SK-N-SH (cell line): ENCODE results near the gene MUC5AC. TPM values are rescaled to one million over a fixed set of nuclear protein-coding genes. Genes with fewer than 3 reads are reported as not detected.

Experiments used
- CTCF ChIA-PET: fragments of 300-600, 350-600 bp; formaldehyde crosslinking; extraction: SDS; loops from one replicate; lab custom pipeline; 2021; lab: Yijun Ruan, JAX
- POLR2A ChIA-PET: fragments of 350-600 bp; sonication (Branson Sonifier 250); formaldehyde crosslinking; extraction: SDS; loops from one replicate; lab custom pipeline; 2020; ENCODE audit warnings: antibody characterized with exemption, inconsistent platforms; lab: Yijun Ruan, JAX
- DNase-seq: peaks from one replicate; pipeline ENCODE4 v3.0.0; 2012
- H2AFZ ChIP-seq: fragments of 200-600 bp; sonication (generic); 2 replicates; pipeline ENCODE4 v1.8.1; 2016; ENCODE audit warnings: antibody characterized with exemption, mild to moderate bottlenecking, low read depth
- H3F3A ChIP-seq: fragments of 200-600 bp; sonication (generic); replicated peaks from 2 replicates; pipeline ENCODE3; 2016; ENCODE audit warnings: antibody characterized with exemption, mild to moderate bottlenecking; ENCODE audit not compliant: insufficient read depth
- H3K27ac ChIP-seq, 2 experiments: fragments of 200-500 bp in 1 of 2; fragments of 200-600 bp in 1 of 2; sonication (Bioruptor generic) in 1 of 2; sonication (generic), shearing (Covaris generic) in 1 of 2; 2 replicates each; pipeline versions ENCODE4 v1.5.1 to v1.6.1; 2014 to 2016; ENCODE audit warnings: low read depth in 2 of 2, inconsistent platforms in 1 of 2, low read length in 1 of 2, mild to moderate bottlenecking in 1 of 2, mixed read lengths in 1 of 2
- H3K27me3 ChIP-seq: fragments of 200-600 bp; sonication (generic), shearing (Covaris generic); 2 replicates; pipeline ENCODE4 v1.6.1; 2016; ENCODE audit warnings: mixed run types; ENCODE audit not compliant: insufficient read depth
- H3K36me3 ChIP-seq, 2 experiments: fragments of 200-500 bp in 1 of 2; fragments of 200-600 bp in 1 of 2; sonication (Bioruptor generic) in 1 of 2; sonication (generic) in 1 of 2; replicated peaks in 1 of 2; 2 replicates each; pipeline versions ENCODE3 to v1.5.1; 2014 to 2016; ENCODE audit warnings: low read length in 1 of 2, mild to moderate bottlenecking in 1 of 2; ENCODE audit not compliant: insufficient read depth in 2 of 2, control insufficient read depth in 1 of 2
- H3K4me1 ChIP-seq, 2 experiments: fragments of 200-500 bp in 1 of 2; fragments of 200-600 bp in 1 of 2; sonication (Bioruptor generic) in 1 of 2; sonication (generic), shearing (Covaris generic) in 1 of 2; 2 replicates each; pipeline versions ENCODE4 v1.5.1 to v1.6.1; 2014 to 2016; ENCODE audit warnings: low read depth in 1 of 2, low read length in 1 of 2, mixed run types in 1 of 2; ENCODE audit not compliant: insufficient read depth in 2 of 2, control insufficient read depth in 1 of 2
- H3K4me2 ChIP-seq: fragments of 200-600 bp; sonication (generic), shearing (Covaris generic); 2 replicates; pipeline ENCODE4 v1.6.1; 2017; ENCODE audit warnings: mixed run types
- H3K4me3 ChIP-seq, 2 experiments: fragments of 200-500 bp in 1 of 2; fragments of 200-600 bp in 1 of 2; sonication (Bioruptor generic) in 1 of 2; sonication (generic), shearing (Covaris generic) in 1 of 2; 2 replicates each; pipeline versions ENCODE4 v1.5.1 to v1.8.1; 2014 to 2016; ENCODE audit warnings: low read depth in 2 of 2, inconsistent platforms in 1 of 2, low read length in 1 of 2, mild to moderate bottlenecking in 1 of 2, mixed read lengths in 1 of 2, moderate library complexity in 1 of 2
- H3K79me2 ChIP-seq: fragments of 200-600 bp; sonication (generic); 2 replicates; pipeline ENCODE4 v1.8.1; 2017; ENCODE audit warnings: mild to moderate bottlenecking; ENCODE audit not compliant: insufficient read depth
- H3K9ac ChIP-seq: fragments of 200-600 bp; sonication (generic); 2 replicates; pipeline ENCODE4 v1.6.1; 2017; ENCODE audit warnings: mixed run types
- H3K9me2 ChIP-seq: fragments of 200-600 bp; sonication (generic); 2 replicates; pipeline ENCODE4 v1.6.1; 2017; ENCODE audit warnings: mixed run types
- H3K9me3 ChIP-seq: fragments of 200-600 bp; sonication (generic); 2 replicates; pipeline ENCODE4 v1.6.1; 2017; ENCODE audit warnings: mixed run types, mild to moderate bottlenecking, moderate library complexity
- H4K20me1 ChIP-seq: fragments of 200-600 bp; sonication (generic); 2 replicates; pipeline ENCODE4 v1.6.1; 2017; ENCODE audit warnings: mild to moderate bottlenecking, mixed run types; ENCODE audit not compliant: insufficient read depth
- CHD2 ChIP-seq: fragments of 150-350 bp; IDR thresholded peaks from 2 replicates; pipeline ENCODE4 v1.6.1; 2018; ENCODE audit warnings: low read length; ENCODE audit not compliant: partially characterized antibody
- EZH2phosphoT487 ChIP-seq: fragments of 200-600 bp; sonication (generic); IDR thresholded peaks from 2 replicates; pipeline ENCODE4 v1.6.1; 2017; ENCODE audit warnings: low read depth, mixed run types, mild to moderate bottlenecking, antibody characterized with exemption, moderate library complexity, borderline replicate concordance
- JUND ChIP-seq: IDR thresholded peaks from 2 replicates; pipeline ENCODE4 v1.4.0; 2012
- MAX ChIP-seq: IDR thresholded peaks from 2 replicates; pipeline ENCODE4 v1.4.0; 2012; ENCODE audit warnings: low read depth
- MEF2A ChIP-seq: IDR thresholded peaks from 2 replicates; pipeline ENCODE4 v1.4.0; 2012; ENCODE audit warnings: low read depth, borderline replicate concordance
- NFIC ChIP-seq: IDR thresholded peaks from 2 replicates; pipeline ENCODE4 v1.4.0; 2012; ENCODE audit warnings: borderline replicate concordance
- RFX5 ChIP-seq: IDR thresholded peaks from 2 replicates; pipeline ENCODE4 v1.6.1; 2012; ENCODE audit warnings: mild to moderate bottlenecking, improper control_type of control experiment, low read length
- RXRA ChIP-seq: IDR thresholded peaks from 2 replicates; pipeline ENCODE4 v1.4.0; 2012; ENCODE audit warnings: low read depth, mild to moderate bottlenecking, borderline replicate concordance
- SIN3A ChIP-seq: IDR thresholded peaks from 2 replicates; pipeline ENCODE4 v1.6.1; 2012; ENCODE audit warnings: low read depth, mild to moderate bottlenecking, low read length, moderate library complexity, borderline replicate concordance
- YY1 ChIP-seq: IDR thresholded peaks from 2 replicates; pipeline ENCODE4 v1.4.0; 2012; ENCODE audit warnings: low read depth, mild to moderate bottlenecking
- ZBTB33 ChIP-seq: IDR thresholded peaks from 2 replicates; pipeline ENCODE4 v1.4.0; 2012; ENCODE audit warnings: low read depth, borderline replicate concordance
- WGBS: methylation state at CpG from one replicate; pipeline ENCODE4 v1.1.6; 2017; ENCODE audit warnings: low lambda C conversion rate; 5-methylcytosine and 5-hydroxymethylcytosine counted together
- polyA plus RNA-seq, 3 experiments: library from polyadenylated mRNA; depleted of rRNA; stranded (reverse); fragments of >200 nt; gene quantifications; 2 replicates each; pipeline ENCODE4 v1.2.3, GENCODE V29; 2012
- TF ChIP-seq, protein P1 (sequence below): fragments of 150-350 bp; IDR thresholded peaks from 2 replicates; pipeline ENCODE4 v1.6.1; 2017; ENCODE audit warnings: antibody characterized with exemption, low read length, low read depth, borderline replicate concordance
- TF ChIP-seq, protein P2 (sequence below): IDR thresholded peaks from 2 replicates; pipeline ENCODE4; 2012

Gene MUC5AC
- polyA plus RNA-seq, 1 of the 3 experiments (the other 2 are of a cell fraction), result not detected

GRCh38 chr11:1218256-1218787, 60.6 kb downstream of the MUC5AC start:
- 51% methylated on average over 13 of the region's 15 CpGs for WGBS
- H2AFZ ChIP-seq, result no peak overlapping the region
- no peaks in the 10 kb centered on the region for H3K27me3 ChIP-seq
- ChIA-PET POLR2A (no interaction called here), CTCF (no interaction called here)
- no peaks in the 10 kb centered on the region for H3K9me3 ChIP-seq
- H3K27ac ChIP-seq, result no peak overlapping the region
- DNase-seq, result peak; percentile 5
- H3K4me2 ChIP-seq, result no peak overlapping the region
- no peaks in the 10 kb centered on the region for H3K9me2 ChIP-seq
- no peaks in the 10 kb centered on the region for H3K36me3 ChIP-seq
- no peak overlapping the region for H3K4me3 ChIP-seq
- TF ChIP-seq NFIC, result no peak
- TF ChIP-seq, protein P1, sequence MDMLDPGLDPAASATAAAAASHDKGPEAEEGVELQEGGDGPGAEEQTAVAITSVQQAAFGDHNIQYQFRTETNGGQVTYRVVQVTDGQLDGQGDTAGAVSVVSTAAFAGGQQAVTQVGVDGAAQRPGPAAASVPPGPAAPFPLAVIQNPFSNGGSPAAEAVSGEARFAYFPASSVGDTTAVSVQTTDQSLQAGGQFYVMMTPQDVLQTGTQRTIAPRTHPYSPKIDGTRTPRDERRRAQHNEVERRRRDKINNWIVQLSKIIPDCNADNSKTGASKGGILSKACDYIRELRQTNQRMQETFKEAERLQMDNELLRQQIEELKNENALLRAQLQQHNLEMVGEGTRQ, result no peak
- TF ChIP-seq SIN3A, result no peak
- no peaks in the 10 kb centered on the region for H3K4me1 ChIP-seq
- H3K9ac ChIP-seq, result no peak overlapping the region
- no peaks in the 10 kb centered on the region for H3K79me2 ChIP-seq
- no peaks in the 10 kb centered on the region for H4K20me1 ChIP-seq
- H3F3A ChIP-seq, result no peaks in the 10 kb centered on the region

GRCh38 chr11:1218788-1219445, 61.2 kb downstream of the MUC5AC start:
- ChIA-PET CTCF (no interaction called here), POLR2A (no interaction called here)
- 61% methylated on average over 5 of the region's 16 CpGs for WGBS
- Histone ChIP-seq H3F3A (no peaks in the 10 kb centered on the region), H3K79me2 (no peaks in the 10 kb centered on the region), H4K20me1 (no peaks in the 10 kb centered on the region), H3K4me3 (no peak overlapping the region), H3K4me2 (no peak overlapping the region), H3K4me1 (no peaks in the 10 kb centered on the region), H3K27ac (no peak overlapping the region), H3K9me3 (no peaks in the 10 kb centered on the region), H3K27me3 (no peaks in the 10 kb centered on the region), H3K36me3 (no peaks in the 10 kb centered on the region), H2AFZ (no peak overlapping the region), H3K9ac (no peak overlapping the region), H3K9me2 (no peaks in the 10 kb centered on the region)
- TF ChIP-seq RXRA (no peak), ZBTB33 (no peak), EZH2phosphoT487 (no peak), MEF2A (no peak), YY1 (no peak), MAX (no peak), JUND (no peak), CHD2 (no peak), RFX5 (no peak)
- TF ChIP-seq, protein P2, sequence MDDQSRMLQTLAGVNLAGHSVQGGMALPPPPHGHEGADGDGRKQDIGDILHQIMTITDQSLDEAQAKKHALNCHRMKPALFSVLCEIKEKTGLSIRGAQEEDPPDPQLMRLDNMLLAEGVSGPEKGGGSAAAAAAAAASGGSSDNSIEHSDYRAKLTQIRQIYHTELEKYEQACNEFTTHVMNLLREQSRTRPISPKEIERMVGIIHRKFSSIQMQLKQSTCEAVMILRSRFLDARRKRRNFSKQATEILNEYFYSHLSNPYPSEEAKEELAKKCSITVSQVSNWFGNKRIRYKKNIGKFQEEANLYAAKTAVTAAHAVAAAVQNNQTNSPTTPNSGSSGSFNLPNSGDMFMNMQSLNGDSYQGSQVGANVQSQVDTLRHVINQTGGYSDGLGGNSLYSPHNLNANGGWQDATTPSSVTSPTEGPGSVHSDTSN, result no peak
- DNase-seq, result peak; percentile 26
